A673 (cell line): Measurements from ENCODE around the gene CARS2. TPM values are rescaled to one million over a fixed set of nuclear protein-coding genes. Genes with fewer than 3 reads are reported as not detected.

Experiments
- BruUV-seq: library from RNA; stranded (reverse); fragments of 400-500 nt; replicated peaks from 2 replicates; lab custom pipeline; 2021; lab: Mats Ljungman, UMichigan
- CTCF ChIA-PET: fragments of 300-600 bp; sonication (Branson Sonifier 250); formaldehyde crosslinking; loops from one replicate; lab custom pipeline; 2022; ENCODE audit warnings: antibody characterized with exemption; lab: Charles Lee
- POLR2A ChIA-PET: fragments of 300-600 bp; sonication (Branson Sonifier 250); formaldehyde crosslinking; loops from one replicate; lab custom pipeline; 2022; ENCODE audit warnings: antibody characterized with exemption; ENCODE audit not compliant: low non-redundant PET; lab: Charles Lee
- DNase-seq: peaks from one replicate; pipeline ENCODE4 v3.0.0-alpha.2; 2015; ENCODE audit warnings: low spot score
- H3K27ac ChIP-seq: fragments of 200-600 bp; sonication (generic); 2 replicates; pipeline ENCODE4 v1.5.1; 2016; ENCODE audit warnings: mixed run types, low read depth, mild to moderate bottlenecking, mixed read lengths, antibody characterized with exemption, low read length; ENCODE audit not compliant: poor library complexity, severe bottlenecking
- H3K27me3 ChIP-seq: fragments of 200-600 bp; sonication (generic); replicated peaks from 2 replicates; pipeline ENCODE4 v1.6.1; 2017; ENCODE audit warnings: mixed run types, low read depth, mild to moderate bottlenecking, mixed read lengths, antibody characterized with exemption, low read length; ENCODE audit not compliant: insufficient read depth, poor library complexity
- H3K36me3 ChIP-seq: fragments of 200-600 bp; sonication (generic); 2 replicates; pipeline ENCODE4 v1.6.1; 2016; ENCODE audit warnings: mixed run types, mild to moderate bottlenecking, mixed read lengths, antibody characterized with exemption, low read length; ENCODE audit not compliant: insufficient read depth, poor library complexity, severe bottlenecking
- H3K4me1 ChIP-seq: fragments of 200-600 bp; sonication (generic); 2 replicates; pipeline ENCODE4 v1.6.1; 2017; ENCODE audit warnings: mixed run types, mild to moderate bottlenecking, mixed read lengths, antibody characterized with exemption, low read length; ENCODE audit not compliant: insufficient read depth, poor library complexity, severe bottlenecking
- H3K4me3 ChIP-seq: fragments of 200-600 bp; sonication (generic); 2 replicates; pipeline ENCODE4 v1.5.1; 2016; ENCODE audit warnings: low read depth, mixed run types, mild to moderate bottlenecking, mixed read lengths, low read length; ENCODE audit not compliant: poor library complexity, severe bottlenecking
- H3K9me3 ChIP-seq: fragments of 200-600 bp; sonication (generic); 2 replicates; pipeline ENCODE4 v1.6.1; 2016; ENCODE audit warnings: mixed run types, low read depth, mild to moderate bottlenecking, mixed read lengths, antibody characterized with exemption, low read length; ENCODE audit not compliant: poor library complexity, severe bottlenecking
- CTCF ChIP-seq: fragments of 300-800, 200-600 bp; sonication (generic); conservative IDR thresholded peaks from 2 replicates; pipeline ENCODE4 v1.5.1; 2017; ENCODE audit warnings: low read depth, mild to moderate bottlenecking, antibody characterized with exemption, low read length, moderate library complexity, mixed read lengths
- EZH2 ChIP-seq: fragments of 200-600 bp; sonication (generic); IDR thresholded peaks from 2 replicates; pipeline ENCODE4 v1.6.1; 2017; ENCODE audit warnings: borderline replicate concordance, low read depth, mild to moderate bottlenecking, mixed read lengths, antibody characterized with exemption, low read length; ENCODE audit not compliant: poor library complexity, severe bottlenecking
- intact Hi-C: fragments of 100-400 bp; cut with micrococcal nuclease; formaldehyde crosslinking; loops from one replicate; pipeline ENCODE4 v1.10.0; 2022; ENCODE audit not compliant: unreplicated experiment
- total RNA-seq: library from RNA; stranded (reverse); gene quantifications from 2 replicates; pipeline ENCODE4 v1.2.3, GENCODE V29; 2021

Gene CARS2
- total RNA-seq, 1 experiment from 2014 or later: 71.4 TPM

DNA sequence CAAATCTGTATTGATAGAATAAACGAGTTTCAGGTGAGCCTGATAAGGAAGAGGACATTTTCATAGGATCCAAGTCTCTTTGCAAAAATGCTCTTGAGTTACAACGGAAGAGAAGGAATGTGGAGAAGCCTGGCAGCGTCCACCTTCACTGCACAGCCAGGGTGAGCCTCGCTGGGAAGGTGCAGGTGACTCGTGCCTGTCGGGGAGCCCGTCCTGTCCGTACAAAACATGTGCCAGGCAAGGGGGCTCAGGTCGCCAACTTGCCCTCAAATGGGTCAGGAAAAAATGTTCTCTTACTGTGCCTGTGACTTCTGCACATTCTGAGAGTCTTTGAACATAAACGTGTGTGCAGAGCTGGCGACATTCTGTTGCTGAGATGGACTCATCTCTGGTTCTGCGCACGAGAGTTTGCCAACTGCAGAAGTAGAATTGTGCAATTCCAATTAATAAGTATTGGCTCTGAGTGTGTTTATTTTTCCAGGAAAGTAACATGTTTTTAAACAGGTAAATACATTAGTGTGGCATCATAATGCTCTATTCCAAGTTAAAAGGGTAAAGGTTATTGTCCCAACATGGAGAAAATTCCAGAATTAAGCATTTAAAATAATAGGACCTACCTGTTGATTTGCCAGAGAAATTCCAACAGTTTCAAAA is 62.0 kb downstream of the CARS2 start:
- ChIA-PET CTCF (no interaction called here), POLR2A (no interaction called here)
- Histone ChIP-seq H3K4me3 (no peak overlapping the region), H3K36me3 (peaks cover 18% of the 10 kb centered on the region), H3K9me3 (no peaks in the 10 kb centered on the region), H3K4me1 (no peaks in the 10 kb centered on the region), H3K27ac (no peak overlapping the region), H3K27me3 (no peaks in the 10 kb centered on the region)
- TF ChIP-seq EZH2 (no peak), CTCF (no peak)
- no TSS peak for BruUV-seq
- DNase-seq: no peak
- intact Hi-C loops: no loop called here

GRCh38 chr13:110643324-110643723 is 62.6 kb downstream of the CARS2 start:
- Histone ChIP-seq H3K36me3 (peaks cover 24% of the 10 kb centered on the region), H3K4me1 (no peaks in the 10 kb centered on the region), H3K27ac (no peak overlapping the region), H3K9me3 (no peaks in the 10 kb centered on the region), H3K27me3 (no peaks in the 10 kb centered on the region), H3K4me3 (no peak overlapping the region)
- POLR2A ChIA-PET: no interaction called here
- no TSS peak for BruUV-seq
- intact Hi-C loops: no loop called here
- CTCF ChIA-PET: no interaction called here
- no peak for TF ChIP-seq EZH2
- no peak for TF ChIP-seq CTCF
- DNase-seq: no peak

DNA sequence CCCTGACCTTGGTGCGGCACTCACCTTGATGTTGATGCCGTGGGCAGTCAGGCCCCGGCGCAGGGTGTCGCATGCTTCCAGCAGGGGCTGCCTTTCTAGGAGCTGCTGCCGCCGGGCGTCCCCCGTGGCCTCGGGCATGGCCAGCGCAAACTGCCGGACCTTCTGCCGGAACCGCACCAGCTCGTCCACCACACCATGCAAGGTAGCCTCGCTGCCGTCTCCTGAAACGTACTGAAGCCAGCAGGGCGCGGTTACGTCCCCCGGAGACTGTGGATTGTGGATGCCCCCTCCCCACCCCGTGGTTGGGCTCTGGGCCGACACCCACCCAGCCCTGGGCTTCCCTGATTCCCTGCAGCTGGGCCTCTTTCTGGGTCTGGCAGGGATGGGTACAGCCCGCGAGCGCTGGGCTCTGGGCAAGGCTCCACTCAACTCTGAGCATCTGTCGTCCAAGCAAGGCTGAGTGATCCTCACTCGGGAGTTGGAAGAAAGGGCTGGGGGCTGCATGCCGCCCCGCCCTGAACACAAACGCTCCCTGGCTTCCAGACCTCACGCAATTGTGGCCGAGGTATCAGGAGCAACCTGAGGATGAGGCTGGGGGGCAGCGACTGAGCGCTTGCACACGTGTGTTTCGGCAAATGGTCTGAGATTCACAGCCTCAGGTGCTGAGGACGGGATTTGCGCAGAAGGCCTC is 63.5 kb downstream of the CARS2 start:
- H3K27ac ChIP-seq: no peak overlapping the region
- BruUV-seq: no TSS peak
- H3K4me3 ChIP-seq: no peak overlapping the region
- TF ChIP-seq EZH2 (no peak), CTCF (no peak)
- CTCF ChIA-PET: no interaction called here
- intact Hi-C loops: no loop called here
- no peaks in the 10 kb centered on the region for H3K4me1 ChIP-seq
- H3K9me3 ChIP-seq: no peaks in the 10 kb centered on the region
- no peaks in the 10 kb centered on the region for H3K27me3 ChIP-seq
- POLR2A ChIA-PET: no interaction called here
- DNase-seq: no peak
- peaks cover 31% of the 10 kb centered on the region for H3K36me3 ChIP-seq
